ENCODE data around the gene HSPA1L.

The HSPA1L gene

DNA sequence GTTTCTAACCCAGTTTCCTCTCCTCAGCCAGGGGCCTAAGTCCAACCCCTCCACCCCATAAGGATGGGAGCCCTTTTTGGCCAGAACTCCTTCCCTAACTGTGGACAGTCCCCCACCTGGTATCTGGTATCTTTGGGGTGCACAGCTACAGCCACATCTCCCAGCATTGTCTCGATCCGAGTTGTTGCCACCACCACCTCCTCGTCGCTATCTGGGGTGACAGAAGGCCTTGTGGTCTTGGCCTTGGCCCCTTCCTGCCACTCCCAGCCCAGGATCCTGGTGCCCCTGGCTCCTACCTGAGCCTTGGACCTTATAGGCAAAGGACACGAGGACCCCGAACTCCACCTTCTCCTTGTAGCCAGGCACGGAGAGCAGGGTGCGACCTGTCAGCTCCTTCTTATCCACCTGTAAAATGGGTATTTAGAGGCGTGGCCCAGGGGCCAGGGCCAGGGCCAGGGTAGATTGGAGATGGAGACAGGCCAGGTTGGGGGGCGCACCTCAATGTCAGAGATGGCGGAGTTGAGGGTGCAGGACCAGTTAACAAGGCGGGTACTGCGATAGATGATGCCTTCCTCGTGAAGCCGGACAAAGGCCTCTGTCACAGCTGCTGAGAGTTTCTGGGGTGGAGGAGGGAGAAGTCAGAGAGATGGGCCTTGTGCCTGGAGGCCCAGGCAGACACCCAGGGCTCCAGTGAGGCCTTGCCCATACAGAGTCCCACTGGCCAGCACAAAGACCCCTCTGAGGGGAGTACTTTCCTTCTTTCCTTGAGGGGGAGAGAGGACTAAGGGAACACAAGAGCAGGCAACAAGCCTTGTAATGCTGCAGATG lies 30.8 kb downstream of the HSPA1L start:
- DNase-seq (ENCODE audit: low read depth, low spot score), result no peak

DNA sequence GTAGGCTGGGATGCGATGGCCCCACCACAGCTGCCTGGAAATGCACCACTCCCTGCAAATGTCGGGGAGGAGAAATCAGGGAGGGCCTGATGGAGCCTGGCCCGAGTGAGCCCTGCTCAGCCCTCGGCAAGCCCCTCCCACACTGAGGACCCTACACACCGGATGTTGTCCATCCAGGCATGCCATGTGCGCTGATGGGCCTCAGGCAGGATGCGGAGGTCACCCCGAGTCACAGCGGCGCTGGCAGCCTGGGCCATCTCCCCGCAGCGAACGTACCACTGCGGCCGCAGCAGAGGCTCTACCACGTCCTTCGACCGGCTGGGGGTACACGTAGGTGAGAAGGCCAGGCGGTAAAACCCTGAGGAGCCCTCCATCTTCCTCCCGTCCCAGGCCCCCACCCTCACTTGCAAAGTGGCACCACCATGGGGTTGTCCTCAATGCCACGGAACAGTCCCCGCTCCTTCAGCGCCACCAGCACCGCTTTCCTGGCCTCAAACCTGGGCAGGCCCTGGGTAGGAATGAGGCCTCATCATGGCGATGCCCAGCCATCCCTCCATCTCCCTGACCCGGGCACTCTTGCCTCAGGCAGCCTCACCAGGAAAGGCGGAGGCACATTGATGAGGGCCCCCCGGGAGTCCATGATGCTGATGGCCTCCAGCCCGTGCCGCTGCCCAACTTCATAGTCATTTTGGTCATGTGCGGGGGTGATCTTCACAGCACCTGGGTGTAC lies 32.8 kb downstream of the HSPA1L start:
- DNase-seq (ENCODE audit: low read depth, low spot score), result no peak

DNA sequence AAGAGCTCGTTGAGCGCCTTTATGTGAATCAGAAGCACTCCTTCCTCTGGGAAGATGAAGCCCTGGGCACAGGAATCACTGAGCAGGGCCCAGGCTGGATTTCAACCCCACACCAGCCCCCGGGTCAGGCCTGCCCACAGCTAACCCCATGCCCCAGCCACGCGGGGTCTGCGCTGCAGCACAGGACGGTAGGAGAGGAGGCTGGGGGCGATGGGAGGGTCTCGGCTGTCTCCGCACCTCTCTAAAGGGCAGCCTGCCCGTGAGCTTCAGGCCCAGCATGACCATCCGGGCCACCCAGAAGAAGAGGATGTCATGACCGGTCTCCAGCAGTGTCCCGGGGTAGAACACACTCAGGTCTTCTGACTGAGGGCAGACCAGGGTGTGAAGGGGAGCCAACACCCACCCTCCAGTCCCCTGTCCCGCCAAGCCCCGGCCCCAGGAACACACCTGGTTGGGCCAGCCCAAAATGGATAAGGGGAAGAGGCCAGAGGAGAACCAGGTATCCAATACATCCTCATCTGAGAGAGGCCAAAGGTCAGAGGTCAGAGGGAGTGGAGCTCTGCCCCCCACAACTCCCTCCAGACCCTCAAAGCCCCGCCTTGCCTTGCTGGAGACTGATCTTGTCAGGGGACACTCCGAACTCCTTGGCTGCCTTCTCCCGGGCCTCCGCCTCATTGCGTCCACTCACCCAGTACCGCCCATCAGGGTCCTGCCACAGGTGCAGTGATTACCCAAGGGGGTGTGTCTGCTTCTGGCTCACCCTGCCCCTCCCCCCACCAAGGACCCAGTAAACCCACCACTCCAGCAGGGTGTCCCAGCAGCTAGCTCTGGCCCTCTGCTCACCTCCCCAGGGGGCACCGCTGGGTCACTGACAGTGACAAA lies 33.6 kb downstream of the HSPA1L start:
- no peak for DNase-seq (ENCODE audit: low read depth, low spot score)

DNA sequence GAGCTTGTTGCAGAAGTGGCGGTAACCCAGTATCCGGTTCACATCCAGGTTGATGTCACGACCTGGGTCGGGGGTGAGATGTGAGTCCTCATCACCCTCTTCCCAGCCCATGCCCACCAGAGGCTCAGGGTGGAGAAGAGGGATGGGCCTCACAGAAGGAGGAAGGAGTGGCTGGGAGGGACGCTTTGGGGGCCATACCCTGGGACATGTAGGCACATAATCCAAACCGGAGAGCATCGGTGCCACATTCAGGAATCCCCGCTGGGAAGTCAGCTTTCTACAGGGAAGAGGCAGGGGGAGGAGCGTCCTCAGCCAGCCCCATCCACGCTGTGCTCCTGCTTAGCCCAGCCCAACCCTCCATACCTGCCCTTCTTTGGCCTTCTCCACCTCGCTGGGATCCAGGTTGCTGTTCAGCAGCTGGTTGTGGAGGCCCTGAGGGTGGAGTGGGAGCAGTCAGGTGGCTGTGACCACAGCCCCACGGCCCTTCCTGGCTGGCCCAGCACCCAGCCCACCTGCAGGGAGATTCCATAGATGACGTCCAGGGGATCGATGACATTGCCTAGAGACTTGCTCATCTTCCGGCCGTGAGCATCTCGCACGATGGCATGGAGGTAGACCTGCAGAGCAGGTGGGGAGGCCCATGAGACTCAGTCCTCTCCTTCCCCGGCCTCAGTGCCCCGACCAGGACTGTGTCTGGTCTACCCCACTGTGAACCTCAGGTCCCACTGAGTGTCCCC lies 34.4 kb downstream of the HSPA1L start:
- DNase-seq (ENCODE audit: low read depth, low spot score), result no peak

DNA sequence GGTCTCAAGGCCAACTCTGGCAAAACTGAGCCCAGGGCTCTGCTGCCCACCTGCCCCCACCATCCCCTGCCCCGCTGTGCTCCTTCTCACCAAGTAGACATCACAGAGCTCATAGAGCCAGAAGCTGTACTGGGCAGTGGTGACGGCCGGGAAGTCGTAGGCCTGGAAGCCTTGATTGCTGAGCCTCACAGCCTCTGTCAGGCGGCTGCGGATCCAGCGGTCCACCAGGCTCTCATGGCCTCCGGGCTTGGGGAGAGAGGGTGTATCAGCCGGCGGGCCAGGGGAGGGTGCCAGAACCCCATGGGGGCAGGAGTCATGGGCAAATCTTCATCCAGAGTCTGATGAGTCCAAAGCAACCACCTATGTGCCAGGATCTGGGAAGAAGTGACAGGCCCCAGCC lies 35.2 kb downstream of the HSPA1L start:
- no peak for DNase-seq (ENCODE audit: low read depth, low spot score)

DNA sequence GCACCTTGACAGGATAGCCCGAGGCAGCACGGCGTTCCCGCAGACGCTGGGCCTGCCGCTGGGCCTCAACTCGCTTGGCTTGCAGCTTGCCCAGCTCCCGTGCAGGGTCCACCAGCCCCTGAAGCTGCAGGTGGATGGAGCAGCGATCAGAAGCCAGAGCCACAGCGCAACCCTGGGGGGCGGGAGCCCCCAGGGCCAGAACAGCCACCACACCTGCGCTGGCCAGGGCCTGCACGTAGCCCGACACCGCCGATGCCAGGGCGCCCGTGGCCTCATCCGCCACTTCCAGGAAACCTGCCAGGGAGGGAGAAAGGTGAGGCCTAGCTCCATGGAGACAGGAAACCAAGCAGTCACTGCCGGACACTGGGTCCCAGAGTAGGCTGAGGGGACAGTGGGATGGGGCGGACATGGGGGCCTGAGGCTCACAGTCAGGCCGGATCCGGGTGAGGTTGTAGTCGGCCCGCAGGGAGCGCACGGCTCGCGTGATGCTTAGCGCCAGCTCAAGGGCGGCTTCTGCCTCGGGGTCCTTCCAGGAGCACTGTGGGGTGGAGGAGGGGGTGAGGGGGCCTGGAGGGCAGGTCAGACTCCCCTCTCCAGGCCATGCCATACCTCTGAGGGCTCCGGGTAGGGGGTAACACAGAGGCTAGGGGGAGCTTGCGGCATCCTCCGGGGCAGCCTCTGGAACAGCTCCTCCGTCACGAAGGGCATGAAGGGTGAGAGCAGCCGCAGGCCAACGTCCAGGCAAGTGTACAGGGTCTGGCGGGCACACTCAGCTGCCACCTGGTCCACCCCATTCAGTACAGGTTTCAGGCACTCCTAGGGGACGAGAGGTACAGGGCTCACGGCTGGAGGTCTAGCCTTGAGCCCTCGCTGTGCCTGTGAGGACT lies 35.8 kb downstream of the HSPA1L start:
- no peak for DNase-seq (ENCODE audit: low read depth, low spot score)

DNA sequence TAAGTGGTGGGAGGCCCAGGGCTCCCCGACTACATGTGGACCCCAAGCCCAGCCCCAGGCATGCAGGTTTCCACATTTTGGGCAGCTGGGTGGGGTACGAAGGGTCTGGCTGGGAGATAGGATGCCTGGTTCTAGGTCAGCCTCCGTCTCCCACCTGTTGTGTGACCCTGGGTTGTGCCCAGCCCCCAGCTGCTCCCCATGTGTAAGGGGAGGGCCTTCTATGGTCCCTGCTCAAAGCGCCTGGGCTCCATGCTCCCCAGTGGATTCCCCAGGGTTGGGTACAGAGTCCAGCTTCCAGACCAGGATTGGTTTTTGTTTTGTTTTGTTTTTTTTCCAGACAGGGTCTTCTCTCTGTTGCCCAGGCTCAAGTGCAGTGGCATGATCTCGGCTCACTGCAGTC lies 36.9 kb downstream of the HSPA1L start:
- DNase-seq (ENCODE audit: low read depth, low spot score), result no peak

DNA sequence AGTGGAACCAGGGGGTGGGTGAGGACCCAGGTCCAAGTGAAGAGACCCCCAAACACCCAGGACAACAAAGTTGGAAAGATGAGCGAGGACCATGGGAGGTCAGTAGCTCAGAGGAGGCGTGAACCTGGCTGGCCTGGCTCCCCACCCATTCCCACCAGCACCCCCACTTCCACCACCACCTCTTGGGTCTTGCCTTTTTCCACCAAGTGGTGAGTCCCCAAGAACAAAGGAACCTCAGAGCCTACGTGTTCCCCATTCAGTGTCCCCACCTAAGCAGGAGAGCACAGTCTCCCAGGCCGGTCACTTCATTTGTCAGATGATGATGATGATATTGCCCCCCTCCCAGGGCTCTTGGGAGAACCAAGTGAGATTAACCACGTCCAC lies 37.4 kb downstream of the HSPA1L start:
- no peak for DNase-seq (ENCODE audit: low read depth, low spot score)

DNA sequence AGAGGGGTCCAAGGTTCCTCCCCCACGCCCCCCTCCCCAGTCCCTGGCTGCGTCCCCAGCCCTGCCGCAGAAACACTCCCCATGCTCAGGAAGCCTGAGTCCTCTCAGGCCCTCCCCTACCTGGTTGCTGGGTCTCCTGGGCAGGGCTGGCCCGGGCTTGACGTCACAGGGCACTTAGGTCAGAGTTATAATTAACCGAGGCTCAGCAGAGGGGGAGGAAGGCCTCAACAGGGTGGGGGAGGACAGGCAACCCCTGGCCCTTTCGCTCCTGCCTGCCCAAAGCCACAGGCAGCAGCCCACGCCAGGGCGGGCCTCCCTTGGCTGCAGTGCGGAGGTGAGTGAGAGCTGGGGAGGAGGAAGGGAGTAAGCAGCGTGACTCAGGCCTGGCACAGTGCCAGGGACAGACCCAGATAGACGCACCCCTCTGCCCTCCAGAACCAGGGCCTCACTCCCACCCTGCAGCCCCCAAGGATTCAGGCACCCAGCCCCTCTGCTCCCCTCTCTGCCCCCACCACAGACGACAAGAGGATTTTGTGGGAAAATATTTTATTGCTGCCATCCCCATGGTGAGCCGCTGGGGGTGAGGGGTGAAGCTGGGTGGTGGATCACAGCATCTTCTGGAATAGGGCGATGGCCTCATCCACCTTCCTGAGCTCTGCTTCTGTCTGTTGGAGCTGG lies 38.0 kb downstream of the HSPA1L start, which contains the start of gene VWA7:
TSS of gene VWA7 (minus strand) at position 340 of the 678 bp plus-strand sequence. CDS start 549 bp downstream, outside the sequence.
- peak; percentile 56 for DNase-seq (ENCODE audit: low read depth, low spot score)

DNA sequence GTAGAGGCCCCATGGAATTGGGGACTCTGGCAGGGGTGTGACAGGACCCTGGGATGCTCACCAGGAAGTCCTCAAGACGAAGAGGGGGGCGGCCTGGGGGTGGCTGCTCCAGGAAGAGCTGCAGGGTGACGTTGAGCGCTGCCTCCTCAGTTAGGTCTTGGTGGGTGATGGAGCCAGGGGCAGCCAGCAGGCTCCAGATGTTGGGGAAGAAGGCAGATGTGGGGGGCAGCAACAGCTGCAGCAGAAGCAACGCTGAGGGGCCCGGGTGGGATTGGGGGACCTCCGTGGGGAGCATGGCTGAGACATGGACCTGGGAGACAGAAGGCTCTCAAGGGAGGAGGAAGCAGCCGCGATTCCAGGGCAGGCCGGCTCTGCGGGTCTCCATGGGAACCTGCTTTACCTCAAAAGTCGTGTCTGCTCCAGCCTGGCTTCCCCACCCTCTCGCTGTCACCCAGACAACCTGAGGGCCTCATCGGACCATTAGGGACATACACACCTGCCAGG lies 38.5 kb downstream of the HSPA1L start:
- DNase-seq (ENCODE audit: low read depth, low spot score), result peak; percentile 22

DNA sequence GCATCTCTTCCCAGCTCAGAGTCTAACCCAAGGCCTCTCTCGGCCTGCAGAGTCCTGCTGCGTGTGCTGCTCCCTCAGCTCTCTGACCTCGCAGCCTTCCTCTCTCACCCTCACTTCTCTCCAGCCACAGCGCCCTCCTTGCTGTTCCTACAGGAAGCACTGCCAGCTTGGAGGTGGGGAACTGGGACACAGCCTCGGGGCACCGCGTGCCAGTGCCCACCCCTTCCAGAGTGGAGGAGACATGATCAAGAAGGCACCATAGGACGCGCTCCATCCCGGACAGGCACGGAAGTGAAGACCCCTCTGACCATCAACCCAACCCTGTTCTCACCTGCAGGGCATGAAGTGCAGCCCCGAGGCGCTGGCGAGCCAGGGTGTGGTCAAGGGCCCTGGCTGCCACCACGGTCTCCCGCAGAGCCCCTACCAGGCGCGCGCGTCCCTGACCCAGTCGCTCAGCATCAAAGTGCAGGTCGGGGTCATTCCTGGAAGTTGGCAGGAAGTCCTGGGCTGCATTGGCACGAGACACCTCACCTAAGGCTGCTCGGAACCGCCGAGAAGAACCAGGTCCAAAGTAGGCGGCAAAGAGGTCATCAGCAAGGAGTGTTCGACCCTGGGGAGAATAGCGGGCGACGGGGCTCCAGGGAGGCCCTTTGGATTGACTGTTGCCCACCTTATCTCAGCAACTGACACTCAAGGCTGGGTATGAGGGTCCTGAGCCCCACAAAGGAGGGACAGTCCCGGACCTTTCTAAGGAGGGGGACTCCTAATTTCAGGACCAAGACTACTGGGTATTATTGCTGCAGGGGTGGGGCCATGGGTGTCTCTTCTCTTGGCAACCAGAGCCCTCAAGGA lies 39.2 kb downstream of the HSPA1L start:
- no peak for DNase-seq (ENCODE audit: low read depth, low spot score)

DNA sequence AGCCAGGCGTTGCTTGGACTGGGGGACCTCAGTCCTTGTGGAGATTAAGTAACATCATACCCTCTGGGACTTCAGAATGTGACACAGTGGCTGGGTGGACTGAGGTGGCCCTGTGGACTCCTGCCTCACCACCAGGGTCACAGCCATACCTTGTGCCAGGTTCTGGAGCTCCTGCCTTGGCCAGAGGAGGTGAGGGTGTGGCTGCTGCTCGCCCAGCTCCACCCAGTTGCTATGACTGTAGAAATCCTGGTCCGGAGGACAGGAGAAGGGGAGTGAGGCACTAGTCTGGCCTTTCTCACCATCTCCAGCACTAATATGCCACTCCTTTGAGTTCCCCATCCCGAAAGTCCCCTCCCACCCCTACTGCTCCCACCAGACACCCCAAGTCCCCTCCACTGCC lies 39.9 kb downstream of the HSPA1L start:
- DNase-seq (ENCODE audit: low read depth, low spot score), result no peak

DNA sequence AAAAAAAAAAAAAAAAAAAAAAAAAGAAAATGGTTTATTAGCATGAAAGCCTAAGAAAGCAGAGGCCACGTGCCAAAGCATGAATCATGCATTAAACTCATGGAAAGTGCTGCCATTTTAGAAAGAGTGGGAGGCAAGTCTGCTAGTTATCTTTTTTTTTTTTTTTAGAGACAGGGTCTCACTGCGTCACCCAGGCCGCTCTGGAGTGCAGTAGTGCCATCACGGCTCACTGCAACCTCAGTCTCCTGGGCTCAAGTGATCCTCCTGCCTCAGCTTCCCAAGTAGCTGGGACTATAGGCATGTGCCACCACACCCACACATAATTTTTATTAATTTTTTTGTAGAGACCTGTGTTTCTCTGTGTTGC lies 43.1 kb downstream of the HSPA1L start:
- no peak for DNase-seq (ENCODE audit: low read depth, low spot score)

DNA sequence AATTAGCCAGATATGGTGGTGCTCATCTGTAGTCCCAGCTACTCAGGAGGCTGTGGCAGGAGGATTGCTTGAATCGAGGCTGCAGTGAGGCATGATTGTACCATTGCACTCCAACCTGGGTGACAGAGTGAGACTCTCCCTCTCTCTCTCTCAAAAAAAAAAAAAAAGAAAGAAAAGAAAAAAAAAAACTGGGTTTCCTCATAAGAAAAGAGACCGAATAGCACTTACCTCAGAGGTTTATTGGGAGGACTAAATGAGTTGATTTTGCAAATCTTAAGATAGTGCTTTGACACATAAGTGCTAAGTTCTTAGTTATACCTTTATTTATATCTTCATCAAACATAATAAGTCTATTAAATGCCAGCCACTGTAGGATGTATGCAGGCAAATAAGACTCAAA lies 44.2 kb downstream of the HSPA1L start:
- DNase-seq (ENCODE audit: low read depth, low spot score), result no peak

DNA sequence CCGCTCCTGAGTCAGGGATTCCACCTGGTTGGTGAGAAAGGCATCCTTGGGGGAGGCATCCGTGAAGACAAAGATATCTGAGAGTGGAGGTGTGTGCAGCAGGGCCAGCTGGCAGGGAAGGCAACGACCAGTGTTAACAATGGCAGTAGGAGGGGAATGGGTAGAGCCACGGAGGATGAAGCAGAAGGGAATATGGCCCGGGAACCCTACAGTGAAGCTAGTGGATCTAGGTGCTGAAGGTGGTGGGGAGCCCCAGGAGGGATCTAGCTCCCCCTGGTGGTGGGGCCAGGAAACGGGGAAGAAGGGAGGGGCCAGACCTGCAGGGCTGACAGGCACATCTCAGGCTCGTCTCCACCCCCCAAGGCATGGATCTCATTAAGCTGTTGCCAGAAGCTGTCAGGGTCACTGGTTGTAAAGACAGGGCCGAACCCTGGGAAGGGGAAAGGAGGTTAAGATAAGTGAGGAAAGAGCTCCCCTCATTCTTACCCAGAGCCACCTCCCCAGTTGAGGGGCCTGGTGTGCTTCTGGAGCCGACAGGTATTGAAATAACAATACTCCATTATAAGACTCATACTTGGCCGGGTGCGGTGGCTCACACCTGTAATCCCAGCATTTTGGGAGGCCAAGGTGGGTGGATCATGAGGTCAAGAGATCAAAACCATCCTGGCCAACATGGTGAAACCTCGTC lies 45.3 kb downstream of the HSPA1L start:
- DNase-seq (ENCODE audit: low read depth, low spot score), result peak; percentile 95

DNA sequence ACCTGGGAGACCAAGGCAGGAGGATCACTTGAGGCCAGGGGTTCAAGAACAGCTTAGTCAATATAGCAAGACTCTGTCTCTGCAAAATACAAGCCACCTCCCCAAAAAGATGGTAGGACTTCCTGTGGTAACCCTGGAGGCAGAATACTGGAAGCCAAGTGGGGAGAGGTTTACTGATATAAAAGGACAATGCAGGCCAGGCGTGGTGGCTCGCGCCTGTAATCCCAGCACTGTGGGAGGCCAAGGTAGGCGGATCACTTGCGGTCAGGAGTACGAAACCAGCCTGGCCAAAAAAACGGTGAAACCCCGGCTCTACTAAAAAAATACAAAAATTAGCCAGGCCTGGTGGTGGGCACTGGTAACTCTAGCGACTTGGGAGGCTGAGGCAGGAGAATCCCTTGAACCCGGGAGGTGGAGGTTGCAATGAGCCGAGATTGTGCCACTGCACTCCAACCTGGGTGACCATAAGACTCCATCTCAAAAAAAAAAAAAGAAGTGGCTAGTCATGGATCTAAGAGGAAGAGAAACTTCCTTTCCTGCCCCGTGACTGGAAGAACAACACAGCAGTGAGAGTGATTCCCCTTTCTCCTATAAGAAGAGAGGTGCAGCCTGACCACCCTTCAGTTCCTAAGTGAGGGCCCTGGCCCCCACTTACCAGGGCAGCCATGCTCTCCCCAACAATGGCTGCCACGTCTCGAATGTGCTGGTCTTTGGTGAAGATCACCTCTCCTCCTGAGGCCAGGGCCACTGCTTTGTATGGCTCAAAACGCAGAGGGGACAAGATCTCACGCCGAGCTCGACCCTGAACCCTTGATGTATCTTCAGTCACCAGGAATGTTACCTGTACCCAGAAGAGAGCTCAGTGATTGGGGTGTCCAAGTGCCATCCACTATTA lies 46.5 kb downstream of the HSPA1L start:
- DNase-seq (ENCODE audit: low read depth, low spot score), result no peak

DNA sequence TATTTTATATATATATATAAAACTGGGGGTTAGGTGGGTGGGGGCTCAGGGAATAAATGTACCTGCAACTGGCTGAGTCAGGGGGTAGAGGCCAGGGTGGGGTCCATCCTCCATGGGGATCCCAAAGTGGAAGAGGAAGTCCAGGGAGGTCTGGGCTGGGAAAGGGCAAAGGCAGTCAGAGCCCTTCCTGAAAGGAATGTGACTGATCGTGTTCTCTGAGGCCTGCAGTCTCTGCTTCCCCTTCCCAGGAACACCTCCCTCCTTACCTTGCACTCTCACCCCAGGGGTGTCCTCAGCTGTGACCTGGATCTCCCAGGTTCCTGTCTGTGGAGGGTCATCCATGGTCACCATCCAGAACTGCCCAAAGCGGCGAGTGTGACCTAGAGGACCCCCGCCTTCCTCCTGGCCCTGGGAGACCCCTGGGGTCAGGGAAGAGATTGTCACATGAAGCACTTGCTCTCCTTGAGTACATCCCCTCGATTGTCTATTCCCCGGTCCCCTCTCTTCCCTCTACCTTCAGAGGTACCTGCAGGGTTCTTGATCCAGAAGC lies 47.9 kb downstream of the HSPA1L start:
- peak; percentile 32 for DNase-seq (ENCODE audit: low read depth, low spot score)

Data from ELF-1 (cell line).